Left lobe of liver (tissue), 2 donors: ENCODE results near the gene ADGRF1. TPM values are rescaled to one million over a fixed set of nuclear protein-coding genes. Genes with fewer than 3 reads are reported as not detected.
"Not testable (repeated sequence)": the region's sequence is repeated elsewhere in the genome, so short reads cannot be mapped to it uniquely, and the experiment has no call there.

Experiments used
- ATAC-seq: fragments of 200-7000 bp; cut with Tn5 transposase; one replicate; pipeline ENCODE4 v1.9.1; 2020; ENCODE audit warnings: mild to moderate bottlenecking, moderate library complexity
- DNase-seq: peaks from one replicate; pipeline ENCODE4 v3.0.0-alpha.2; 2020; ENCODE audit warnings: low spot score
- total RNA-seq: library from RNA; stranded (reverse); gene quantifications from one replicate; pipeline ENCODE4 v1.2.1, GENCODE V29; 2021
- donor health status: DM: no; HTN: no; CAD: no; lungs with moderate emphysema.
- donor health status: DM: no; HTN: yes; CAD: no.

Gene ADGRF1
- total RNA-seq, 1 donor from 2014 or later, result 0.45 TPM

DNA sequence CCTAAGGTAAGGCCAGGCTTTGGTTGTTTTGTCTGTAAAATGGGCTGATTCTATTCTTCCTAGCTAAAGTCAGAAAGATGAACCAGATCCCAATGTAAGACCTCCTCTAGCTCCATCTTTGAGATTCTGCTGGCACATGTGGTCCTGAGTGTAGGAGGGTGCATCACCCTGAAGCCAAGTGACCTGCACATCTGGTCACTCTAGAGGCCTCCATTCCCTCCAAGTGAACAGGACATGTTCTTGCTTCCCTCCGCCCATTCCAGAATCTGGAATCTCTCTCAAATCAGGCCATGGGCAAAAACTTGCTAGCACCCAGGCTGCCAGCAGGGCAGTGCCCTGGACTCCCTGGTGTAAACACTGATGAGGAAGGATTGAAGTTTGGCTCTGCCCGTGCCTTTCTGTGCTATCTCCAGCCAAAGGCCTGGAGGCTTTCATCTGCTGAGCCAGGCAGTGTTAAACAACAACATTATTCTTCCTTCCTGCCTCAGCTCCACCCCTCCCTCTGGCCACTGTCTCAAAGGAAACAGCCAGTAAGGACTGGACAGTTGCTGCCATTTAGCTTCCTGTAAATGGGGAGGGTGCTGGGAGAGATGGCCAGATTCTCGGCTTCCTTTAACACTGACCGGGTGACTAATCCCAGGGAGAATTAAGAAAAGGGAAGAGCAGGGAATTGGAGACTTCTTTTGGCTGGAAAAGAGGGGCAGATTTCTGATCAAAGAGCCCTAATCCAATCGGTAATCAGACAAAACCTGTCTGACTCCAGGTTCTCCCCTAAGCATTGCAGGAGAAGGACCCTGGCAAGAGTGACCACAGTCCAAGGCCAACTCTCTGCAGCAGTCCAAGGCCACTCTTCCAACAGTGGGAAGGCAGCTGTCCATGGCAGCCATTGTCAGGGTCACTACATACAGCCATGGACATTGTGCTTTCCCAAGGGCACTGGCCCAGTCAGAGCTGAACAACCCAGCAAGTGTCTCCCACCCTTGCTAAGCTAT is 19.5 kb upstream of the ADGRF1 start:
- no peak for DNase-seq
- peak; percentile 68 for ATAC-seq

- ATAC-seq, result no peak
Observed at GRCh38 chr6:47059216-47059885, 17.2 kb upstream of the ADGRF1 start.

DNA sequence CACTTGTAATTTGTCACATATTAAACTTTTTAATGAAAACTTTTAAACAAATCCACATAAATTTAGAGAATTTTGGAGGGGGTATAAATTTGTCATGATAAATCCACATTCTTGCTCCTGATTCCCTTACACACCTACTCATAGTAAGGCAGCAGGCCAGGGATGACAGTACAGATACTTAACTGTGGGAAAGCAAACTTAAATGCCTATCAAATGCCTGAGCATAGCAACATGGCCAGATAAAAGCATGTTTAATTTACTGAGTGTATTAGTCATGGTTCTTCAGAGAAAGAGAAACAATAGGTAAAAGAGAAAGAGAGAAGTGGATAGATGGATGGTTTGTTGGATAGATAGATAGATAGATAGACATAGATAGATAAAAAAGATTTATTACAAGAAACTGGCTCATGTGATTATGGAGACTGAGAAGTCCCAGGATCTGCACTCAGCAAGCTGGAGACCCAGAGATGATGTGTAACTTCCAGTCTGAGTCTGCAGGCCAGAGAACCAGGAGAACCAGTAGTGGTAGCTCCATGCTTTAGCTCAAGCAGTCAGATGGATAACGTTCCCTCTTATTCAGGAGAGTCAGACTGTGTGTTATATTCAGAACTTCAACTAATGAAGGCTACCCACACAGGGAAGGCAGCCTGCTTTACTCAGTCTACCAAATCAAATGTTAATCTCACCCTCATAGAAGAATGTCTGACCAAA is 15.9 kb upstream of the ADGRF1 start:
- no peak for DNase-seq
- ATAC-seq, result no peak

More at GRCh38 chr6:47059216-47059885, 17.2 kb upstream of the ADGRF1 start:
- no peak for DNase-seq

GRCh38 chr6:47056832-47057231 is 14.7 kb upstream of the ADGRF1 start:
- DNase-seq, result no peak
- ATAC-seq, result no peak

DNA sequence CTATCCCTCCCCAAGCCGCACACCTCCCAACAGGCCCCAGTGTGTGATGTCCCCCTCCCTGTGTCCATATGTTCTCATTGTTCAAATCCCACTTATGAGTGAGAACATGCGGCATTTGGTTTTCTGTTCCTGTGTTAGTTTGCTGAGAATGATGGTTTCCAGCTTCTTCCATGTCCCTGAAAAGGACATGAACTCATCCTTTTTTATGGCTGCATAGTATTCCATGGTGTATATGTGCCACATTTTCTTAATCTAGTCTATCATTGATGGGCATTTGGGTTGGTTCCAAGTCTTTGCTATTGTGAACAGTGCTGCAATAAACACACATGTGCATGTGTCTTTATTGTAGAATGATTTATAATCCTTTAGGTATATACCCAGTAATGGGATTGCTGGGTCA is 12.2 kb upstream of the ADGRF1 start:
- ATAC-seq, DNase-seq: not testable (repeated sequence)

GRCh38 chr6:47048638-47049037 is 6.5 kb upstream of the ADGRF1 start:
- no peak for ATAC-seq
- no peak for DNase-seq

DNA sequence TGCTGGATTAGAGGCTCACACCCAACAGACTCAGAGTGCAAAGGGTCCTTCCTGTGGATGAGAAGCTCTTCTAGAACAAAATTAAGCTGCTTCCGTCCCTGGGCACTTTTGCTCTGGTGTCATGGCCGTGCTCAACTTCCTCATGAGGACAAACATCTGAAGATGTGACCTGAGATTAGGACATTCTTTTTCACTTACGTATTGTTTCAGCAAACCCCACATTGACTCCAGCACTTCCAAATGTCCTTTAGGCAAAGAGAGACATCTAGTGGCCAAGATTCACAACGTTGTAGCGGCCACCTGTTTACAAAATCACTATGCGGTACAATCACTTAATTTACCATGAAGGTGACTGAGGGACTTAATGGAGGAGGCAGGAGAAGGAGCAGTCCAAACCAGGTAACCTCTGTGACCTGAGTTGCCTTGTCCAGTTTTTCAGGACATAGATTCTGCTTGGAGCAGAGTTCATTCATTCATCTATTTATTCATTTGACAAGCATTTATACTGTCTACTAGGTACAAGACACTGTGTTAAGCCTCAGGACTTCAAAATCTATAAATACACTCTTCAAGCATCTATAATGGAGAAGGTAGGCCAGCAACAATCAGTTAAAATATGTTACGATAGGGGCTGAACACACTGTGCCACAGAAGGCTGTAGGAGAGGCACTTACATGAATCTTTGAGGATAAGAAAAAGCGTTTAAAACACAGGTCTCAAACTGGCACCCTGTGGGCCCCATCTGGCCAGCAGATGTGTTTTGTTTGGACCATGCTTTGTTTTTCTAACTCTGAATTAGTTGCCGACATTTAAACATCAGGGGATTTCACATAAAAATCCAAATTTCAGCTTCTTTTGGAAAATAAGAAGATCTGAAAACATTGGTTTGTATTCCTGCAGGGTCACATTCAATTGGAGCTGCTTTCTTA is 5.6 kb upstream of the ADGRF1 start:
- DNase-seq (no peak), ATAC-seq (peak; percentile 95)

GRCh38 chr6:47047097-47047478 is 5.0 kb upstream of the ADGRF1 start:
- DNase-seq, result no peak
- no peak for ATAC-seq

DNA sequence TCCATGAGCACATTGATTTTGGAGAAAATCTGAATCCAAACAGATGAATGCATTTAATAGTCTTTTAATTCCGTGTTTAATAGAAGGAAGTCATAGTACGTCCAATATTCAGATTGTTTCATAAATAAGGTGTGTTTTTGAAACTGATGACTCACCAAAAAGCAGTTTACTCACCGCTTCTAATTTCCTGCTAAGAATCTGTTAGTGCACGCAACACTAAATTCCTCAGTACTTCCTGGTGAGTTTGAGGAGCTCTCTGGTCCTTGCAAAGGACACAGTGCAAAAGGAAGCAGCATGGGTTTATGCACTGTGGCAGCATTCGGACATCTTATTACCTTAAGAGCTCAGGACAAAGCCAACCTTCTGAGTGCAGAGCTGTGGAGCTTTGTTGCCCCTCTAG is 2.3 kb upstream of the ADGRF1 start:
- DNase-seq, result no peak
- ATAC-seq, result no peak

GRCh38 chr6:47043286-47043685 is 1.2 kb upstream of the ADGRF1 start:
- no peak for DNase-seq
- ATAC-seq, result no peak

GRCh38 chr6:47041741-47042140 is 391 bp downstream of the ADGRF1 start:
- DNase-seq, result no peak
- ATAC-seq, result no peak

DNA sequence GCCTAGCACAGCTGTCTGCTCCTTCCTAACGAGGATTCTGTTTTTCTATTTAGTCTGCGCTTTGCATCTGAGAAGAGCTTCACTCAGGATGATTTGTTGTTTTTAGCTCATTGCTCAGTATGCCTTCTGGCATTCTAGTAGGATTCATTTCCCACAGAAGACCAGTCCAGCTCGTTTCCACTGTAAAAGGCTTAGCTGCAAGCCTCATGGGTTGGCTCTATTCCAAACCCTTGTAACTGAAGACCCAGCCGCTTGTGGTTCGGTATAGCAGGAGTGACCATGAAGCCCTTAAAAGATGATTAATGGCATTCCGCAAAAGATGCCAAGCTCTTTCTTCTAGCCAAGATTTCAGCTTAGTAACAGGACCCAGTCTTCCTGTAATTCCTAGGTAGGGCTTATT is 7.2 kb downstream of the ADGRF1 start:
- DNase-seq (no peak), ATAC-seq (no peak)

DNA sequence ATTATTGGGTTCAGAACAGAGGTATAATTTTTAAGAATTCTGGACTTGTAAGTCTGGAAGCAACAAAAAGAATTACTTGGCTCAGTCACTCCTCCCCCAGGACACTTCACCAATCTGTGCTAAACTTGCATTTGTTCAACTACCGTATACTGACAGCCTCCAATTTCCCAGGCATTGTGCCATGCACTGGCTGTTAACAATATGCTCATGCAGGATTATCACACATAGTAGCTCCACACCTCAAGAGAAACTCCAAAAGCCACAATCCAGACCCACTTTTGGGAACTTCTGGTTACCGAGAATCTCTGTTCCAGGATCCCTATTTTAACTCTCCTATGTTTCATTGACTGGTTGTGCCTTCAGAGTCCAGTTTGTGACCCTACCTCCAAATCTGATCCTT is 7.7 kb downstream of the ADGRF1 start:
- ATAC-seq (no peak), DNase-seq (no peak)

GRCh38 chr6:47032974-47033765 is 9.0 kb downstream of the ADGRF1 start:
- DNase-seq (no peak), ATAC-seq (no peak)

GRCh38 chr6:47031656-47032055 is 10.5 kb downstream of the ADGRF1 start:
- DNase-seq, result no peak
- ATAC-seq, result no peak

- DNase-seq (no peak), ATAC-seq (no peak)
Observed at GRCh38 chr6:47029865-47030561, 12.1 kb downstream of the ADGRF1 start.

- no peak for DNase-seq
- no peak for ATAC-seq
Observed at GRCh38 chr6:47028835-47029360, 13.2 kb downstream of the ADGRF1 start.

DNA sequence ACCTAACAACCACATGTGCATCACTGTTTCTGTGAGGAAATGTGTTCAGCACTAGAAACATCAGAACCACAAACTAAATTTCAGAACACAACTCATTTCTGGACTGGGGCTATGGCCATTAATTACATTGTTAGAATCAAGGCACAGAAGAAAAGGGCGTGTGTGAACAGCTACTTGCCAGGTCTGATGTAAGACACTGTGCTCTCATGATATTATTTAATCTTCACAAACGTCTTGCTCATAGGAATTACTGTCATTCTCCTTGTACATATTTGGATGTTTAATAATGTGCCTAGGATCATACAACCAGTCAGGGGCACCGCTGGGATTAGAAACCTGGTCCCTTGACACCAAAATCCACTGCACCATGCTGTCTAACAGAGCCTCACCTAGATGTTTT is 14.8 kb downstream of the ADGRF1 start:
- no peak for ATAC-seq
- DNase-seq, result no peak

DNA sequence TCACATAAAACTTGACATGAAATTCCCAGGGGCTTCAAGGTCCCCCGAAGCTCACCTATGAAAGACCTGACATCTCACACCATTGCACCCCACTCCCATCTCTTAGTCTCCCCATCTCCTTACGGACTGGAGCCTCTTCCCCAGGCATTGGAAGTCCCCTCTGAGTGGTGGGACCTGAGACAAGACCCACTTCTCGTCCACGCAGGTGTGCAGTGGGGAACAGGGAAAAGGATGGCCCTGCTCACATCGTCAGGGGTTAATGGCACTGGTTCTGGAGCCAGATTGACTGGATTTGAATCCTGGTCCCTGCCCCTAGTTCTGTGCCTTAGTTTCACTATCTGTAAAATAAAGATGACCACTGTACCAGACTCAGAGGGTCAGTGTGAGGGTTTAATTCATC is 15.5 kb downstream of the ADGRF1 start:
- ATAC-seq (no peak), DNase-seq (no peak)
